ENCODE measurements around the gene EFCAB6. TPM values are rescaled to one million over a fixed set of nuclear protein-coding genes. Genes with fewer than 3 reads are reported as not detected.
A peak's percentile ranks its signal among the peaks of the same experiment; 100 is the strongest.

EFCAB6 gene
- total RNA-seq, 1 experiment from 2014 or later, result 0.94 TPM

- TF ChIP-seq KAT7 (CRISPR knock-in tag; IDR thresholded peaks at IDR 0.05; ENCODE audit: borderline replicate concordance) (no peak), E2F4 (CRISPR knock-in tag; IDR thresholded peaks at IDR 0.05; ENCODE audit: borderline replicate concordance, low read depth) (no peak; the same call in 1 of the 2 replicates), SMAD4 (CRISPR knock-in tag; IDR thresholded peaks at IDR 0.05) (0 out of 2 replicates have a peak, but pooled peaks have one; percentile 37), ZNF416 (CRISPR knock-in tag; IDR thresholded peaks at IDR 0.05) (no peak), ZNF317 (CRISPR knock-in tag; IDR thresholded peaks at IDR 0.05; ENCODE audit: borderline replicate concordance, low read depth) (no peak), MXD4 (CRISPR knock-in tag; IDR thresholded peaks at IDR 0.05; ENCODE audit: borderline replicate concordance) (no peak), PRRX2 (CRISPR knock-in tag; IDR thresholded peaks at IDR 0.05) (no peak), CREB1 (CRISPR knock-in tag; IDR thresholded peaks at IDR 0.05) (no peak), TEAD4 (CRISPR knock-in tag; IDR thresholded peaks at IDR 0.05) (no peak), ZNF121 (CRISPR knock-in tag; IDR thresholded peaks at IDR 0.05) (no peak), TP53 (CRISPR knock-in tag; IDR thresholded peaks at IDR 0.05) (peak; percentile 48; the same call in 1 of the 2 replicates), FOXK1 (CRISPR knock-in tag; IDR thresholded peaks at IDR 0.05) (peak; percentile 37; the same call in 1 of the 2 replicates), ERG (CRISPR knock-in tag; IDR thresholded peaks at IDR 0.05) (no peak), TCF7 (CRISPR knock-in tag; IDR thresholded peaks at IDR 0.05; ENCODE audit: low read depth) (no peak; the same call in 1 of the 2 replicates), NFYB (CRISPR knock-in tag; conservative IDR thresholded peaks at IDR 0.05; ENCODE audit: low read depth) (peak; percentile 88), ZNF671 (CRISPR knock-in tag; IDR thresholded peaks at IDR 0.05) (no peak), ZNF232 (CRISPR knock-in tag; IDR thresholded peaks at IDR 0.05) (no peak; the same call in none of the 2 replicates), ZBTB21 (CRISPR knock-in tag; IDR thresholded peaks at IDR 0.05; ENCODE audit: borderline replicate concordance) (peak; percentile 80; the same call in 1 of the 2 replicates), ARID4B (CRISPR knock-in tag; IDR thresholded peaks at IDR 0.05; ENCODE audit: borderline replicate concordance) (peak; percentile 63; the same call in 1 of the 2 replicates), ESRRA (CRISPR knock-in tag; IDR thresholded peaks at IDR 0.05; ENCODE audit: borderline replicate concordance) (no peak; the same call in 1 of the 2 replicates)
Measured at GRCh38 chr22:43812149-43812842, at the start of gene EFCAB6 (continued).

- H3K27me3 Mint-ChIP-seq (ENCODE audit: low read depth), result peaks cover 20% of the 10 kb centered on the region
- peaks cover 18% of the 10 kb centered on the region for H3K36me3 Mint-ChIP-seq
- DNase-seq (ENCODE audit: low spot score) (peak; percentile 14), ATAC-seq (no peak; the same call in none of the 2 replicates)
- H3K27ac Mint-ChIP-seq, result peak overlapping the region; percentile 65; the same call in 1 of the 2 replicates
- TF ChIP-seq NR2C2 (CRISPR knock-in tag; IDR thresholded peaks at IDR 0.05) (no peak), ARID4B (CRISPR knock-in tag; IDR thresholded peaks at IDR 0.05; ENCODE audit: borderline replicate concordance) (0 out of 2 replicates have a peak, but pooled peaks have one; percentile 28), GTF2I (CRISPR knock-in tag; conservative IDR thresholded peaks at IDR 0.05) (peak; percentile 28; the same call in 1 of the 2 replicates)
- peaks cover 28% of the 10 kb centered on the region for H3K4me1 Mint-ChIP-seq
- H3K4me3 Mint-ChIP-seq, result peak overlapping the region; percentile 70
- ChIA-PET CTCF (interaction anchor here (1.0 to 5.2 kb wide), 3 partner anchors 13 to 23 kb away, joined by 3 to 23 read pairs (median 21); no protein-coding TSS in a partner anchor), POLR2A (no interaction called here)
- peaks cover 12% of the 10 kb centered on the region for H3K9me3 Mint-ChIP-seq
Measured at GRCh38 chr22:43861529-43861928, 49.4 kb upstream of the EFCAB6 start.
